K562 (cell line): ENCODE data around the gene TCFL5. TPM values are rescaled to one million over a fixed set of nuclear protein-coding genes. Genes with fewer than 3 reads are reported as not detected.
A peak's percentile ranks its signal among the peaks of the same experiment; 100 is the strongest.

Experiments used
- ATAC-seq: fragments of 200-7000 bp; cut with Tn5 transposase; 3 replicates; pipeline ENCODE4 v1.9.1; 2020; ENCODE audit warnings: moderate library complexity
- BruUV-seq: library from RNA; stranded (reverse); fragments of 400-500 nt; replicated peaks from 2 replicates; lab custom pipeline; 2021; lab: Mats Ljungman, UMichigan
- CTCF ChIA-PET: fragments of 300-600 bp; formaldehyde crosslinking; extraction: SDS; loops from one replicate; lab custom pipeline; 2021; ENCODE audit warnings: low intra/inter-chr PET ratio; lab: Yijun Ruan, JAX
- POLR2A ChIA-PET: fragments of 300-600, 350-650 bp; sonication (Branson Sonifier 250); formaldehyde crosslinking; extraction: SDS; loops from one replicate; lab custom pipeline; 2021; ENCODE audit warnings: antibody characterized with exemption, inconsistent platforms; lab: Yijun Ruan, JAX
- DNase-seq, 4 experiments: peaks; one replicate each; pipeline versions ENCODE4 v3.0.0 to v3.0.0-alpha.2; 2011 to 2018; ENCODE audit warnings: low spot score in 3 of 4, mixed read lengths in 3 of 4; ENCODE audit errors: extremely low read depth in 1 of 4
- FAIRE-seq: peaks from 2 replicates; lab custom pipeline; 2011; peaks lifted over from hg19 to GRCh38; lab: Jason Lieb, UNC
- H2AFZ ChIP-seq: 2 replicates; pipeline ENCODE4 v1.6.0; 2011; ENCODE audit warnings: low read depth, low read length, control low read depth, inconsistent platforms
- H3K27ac ChIP-seq: fragments of 200-600 bp; 3 replicates; pipeline ENCODE4 v1.8.0; 2011; ENCODE audit warnings: low read depth, mild to moderate bottlenecking, control low read depth, inconsistent platforms, low read length, moderate library complexity, mixed read lengths; ENCODE audit errors: extremely low read depth
- H3K27me3 ChIP-seq, 2 experiments: fragments of 300-600 bp in 1 of 2; 2 replicates in 1 of 2; 3 replicates in 1 of 2; pipeline versions ENCODE4 v1.6.0 to v1.8.0; 2011; ENCODE audit warnings: inconsistent platforms in 2 of 2, low read length in 2 of 2, mild to moderate bottlenecking in 1 of 2, mixed read lengths in 1 of 2, moderate library complexity in 1 of 2; ENCODE audit not compliant: control insufficient read depth in 2 of 2, insufficient read depth in 2 of 2
- H3K36me3 ChIP-seq: fragments of 300-600 bp; 3 replicates; pipeline ENCODE4 v1.8.0; 2011; ENCODE audit warnings: mild to moderate bottlenecking, low read length, inconsistent platforms; ENCODE audit not compliant: control insufficient read depth, insufficient read depth
- H3K4me1 ChIP-seq, 2 experiments: fragments of 200-600 bp in 1 of 2; replicated peaks in 1 of 2; 2 replicates in 1 of 2; 3 replicates in 1 of 2; pipeline versions ENCODE4 v1.5.1 to v1.8.0; 2011; ENCODE audit warnings: inconsistent platforms in 2 of 2, low read length in 2 of 2, mild to moderate bottlenecking in 1 of 2, mixed read lengths in 1 of 2, moderate library complexity in 1 of 2; ENCODE audit not compliant: control insufficient read depth in 2 of 2, insufficient read depth in 2 of 2
- H3K4me2 ChIP-seq: 2 replicates; pipeline ENCODE4 v1.6.1; 2011; ENCODE audit warnings: low read length, control low read depth, inconsistent platforms, mixed read lengths; ENCODE audit not compliant: insufficient read depth
- H3K4me3 ChIP-seq: fragments of 200-600 bp; sonication (generic), shearing (Covaris generic); 2 replicates; pipeline ENCODE4 v1.5.1; 2016; ENCODE audit warnings: control low read depth, inconsistent platforms
- H3K79me2 ChIP-seq: fragments of 200-600 bp; 3 replicates; pipeline ENCODE4 v1.8.0; 2011; ENCODE audit warnings: low read length, inconsistent platforms; ENCODE audit not compliant: control insufficient read depth, insufficient read depth
- H3K9ac ChIP-seq, 2 experiments: 2 replicates each; pipeline versions ENCODE4 v1.6.0 to v1.6.1; 2011; ENCODE audit warnings: low read depth in 2 of 2, low read length in 2 of 2, control low read depth in 1 of 2, inconsistent platforms in 1 of 2, mild to moderate bottlenecking in 1 of 2, mixed read lengths in 1 of 2; ENCODE audit not compliant: insufficient read depth in 1 of 2
- H3K9me1 ChIP-seq: one replicate; pipeline ENCODE4 v1.6.0; 2011; ENCODE audit warnings: inconsistent platforms, mild to moderate bottlenecking, low read length, moderate library complexity; ENCODE audit not compliant: control insufficient read depth, insufficient read depth
- H3K9me3 ChIP-seq: replicated peaks from 2 replicates; pipeline ENCODE4 v1.5.1; 2011; ENCODE audit warnings: low read depth, low read length, inconsistent platforms; ENCODE audit not compliant: control insufficient read depth, insufficient read depth
- H4K20me1 ChIP-seq: replicated peaks from 2 replicates; pipeline ENCODE4 v1.6.1; 2011; ENCODE audit warnings: low read length, inconsistent platforms, mixed read lengths; ENCODE audit not compliant: control insufficient read depth, insufficient read depth
- CCNT2 ChIP-seq: IDR thresholded peaks from 2 replicates; pipeline ENCODE4 v1.6.1; 2011; ENCODE audit warnings: borderline replicate concordance, low read depth, mild to moderate bottlenecking, moderate library complexity, mixed read lengths, low read length; ENCODE audit not compliant: insufficient read length; ENCODE audit errors: extremely low read depth
- ETV1 ChIP-seq: fragments of 450-650 bp; conservative IDR thresholded peaks from 2 replicates; pipeline ENCODE4 v1.6.1; 2016; ENCODE audit warnings: missing genetic modification characterization, control low read depth, low read depth, missing compliant biosample characterization
- FOXM1 ChIP-seq, 2 experiments: fragments of 450-650 bp in 1 of 2; sonication (generic) in 1 of 2; formaldehyde crosslinking in 1 of 2; IDR thresholded peaks; 2 replicates each; pipeline versions ENCODE4 v1.6.1 to v1.9.0; 2017 to 2022; ENCODE audit warnings: low read depth in 2 of 2, mild to moderate bottlenecking in 2 of 2, missing genetic modification reagents in 1 of 2, moderate library complexity in 1 of 2
- HDAC8 ChIP-seq: fragments of 450-650 bp; IDR thresholded peaks from 2 replicates; pipeline ENCODE4 v1.6.1; 2016; ENCODE audit warnings: mild to moderate bottlenecking, missing genetic modification characterization, moderate library complexity, missing compliant biosample characterization
- HMGN3 ChIP-seq: IDR thresholded peaks from 2 replicates; pipeline ENCODE4 v1.6.1; 2011; ENCODE audit warnings: borderline replicate concordance, low read depth, mild to moderate bottlenecking, mixed read lengths, low read length; ENCODE audit not compliant: insufficient read length; ENCODE audit errors: extremely low read depth
- LARP7 ChIP-seq: fragments of 450-650 bp; IDR thresholded peaks from 2 replicates; pipeline ENCODE4 v1.6.1; 2016
- POLR2A ChIP-seq: fragments of 450-650 bp; conservative IDR thresholded peaks from 2 replicates; pipeline ENCODE4 v1.6.1; 2016
- POLR2AphosphoS5 ChIP-seq: IDR thresholded peaks from 2 replicates; pipeline ENCODE4 v1.6.1; 2011; ENCODE audit warnings: mild to moderate bottlenecking, low read depth, low read length, moderate library complexity; ENCODE audit not compliant: control insufficient read depth, insufficient read depth
- POLR2G ChIP-seq: fragments of 200-400 bp; formaldehyde crosslinking; IDR thresholded peaks from 2 replicates; pipeline ENCODE4 v1.6.1; 2017; ENCODE audit warnings: low read depth, mild to moderate bottlenecking, antibody characterized with exemption, low read length, moderate library complexity
- RAD21 ChIP-seq, 2 experiments: fragments of 250-450 bp in 1 of 2; fragments of 450-650 bp in 1 of 2; sonication (Bioruptor Pico) in 1 of 2; formaldehyde crosslinking in 1 of 2; IDR thresholded peaks in 1 of 2; conservative IDR thresholded peaks in 1 of 2; 2 replicates each; pipeline versions ENCODE4 v1.4.0 to v1.8.0; 2020 to 2022; ENCODE audit warnings: mild to moderate bottlenecking in 2 of 2, moderate library complexity in 1 of 2
- RBFOX2 ChIP-seq: fragments of 200-400 bp; formaldehyde crosslinking; IDR thresholded peaks from 2 replicates; pipeline ENCODE4 v1.6.1; 2017; ENCODE audit warnings: low read depth, mild to moderate bottlenecking, low read length, moderate library complexity
- TFAP4 ChIP-seq: sonication (generic); formaldehyde crosslinking; IDR thresholded peaks from 2 replicates; pipeline ENCODE4 v1.8.0; 2022; ENCODE audit warnings: missing genetic modification reagents, mild to moderate bottlenecking, moderate library complexity, borderline replicate concordance
- ZBTB8A ChIP-seq: fragments of 450-650 bp; IDR thresholded peaks from 2 replicates; pipeline ENCODE4 v1.6.1; 2018; ENCODE audit warnings: mild to moderate bottlenecking, moderate library complexity; ENCODE audit not compliant: partially characterized antibody
- ZNF175 ChIP-seq: fragments of 200-800 bp; sonication (Bioruptor generic); IDR thresholded peaks from 2 replicates; pipeline ENCODE4 v1.6.1; 2016; ENCODE audit warnings: low read depth, mild to moderate bottlenecking, missing genetic modification characterization, missing compliant biosample characterization
- ZNF668 ChIP-seq: fragments of 250-450 bp; sonication (Bioruptor Pico); IDR thresholded peaks from 2 replicates; pipeline ENCODE4 v1.8.0; 2022; ENCODE audit warnings: mild to moderate bottlenecking, inconsistent platforms
- WGBS: fragments of 100-300 bp; shearing (Covaris generic); methylation state at CpG from one replicate; pipeline ENCODE4 v1.1.6; 2016; ENCODE audit warnings: low coverage, mixed read lengths; ENCODE audit not compliant: insufficient coverage; ENCODE audit errors: missing lambda C conversion rate; 5-methylcytosine and 5-hydroxymethylcytosine counted together
- in situ Hi-C: fragments of 300-500 bp; cut with MboI; formaldehyde crosslinking; loops from 4 replicates; pipeline ENCODE4 v1.15.0; 2018; ENCODE audit warnings: inconsistent platforms, mixed read lengths
- intact Hi-C: fragments of 100-400 bp; cut with micrococcal nuclease; formaldehyde crosslinking; loops from 2 replicates; pipeline ENCODE4 v1.14.2; 2022
- polyA plus RNA-seq, 8 experiments: library from polyadenylated mRNA; depleted of rRNA in 4 of 8; stranded (reverse) in 5 of 8; unstranded in 3 of 8; fragments of >200 nt; fragmentation: Nextera tagmentation in 2 of 8; fragmentation: Illumina TruSeq in 1 of 8; extraction: Ambion mirVana in 2 of 8; extraction: Trizol in 1 of 8; gene quantifications; 2 replicates each; pipeline versions ENCODE4 v1.2.1 to v1.2.3, GENCODE V29; 2011 to 2014; ENCODE audit warnings: inconsistent platforms in 1 of 8, missing spikeins in 1 of 8
- total RNA-seq, 7 experiments: library from RNA; depleted of rRNA in 6 of 7; stranded (reverse); fragments of >200 nt in 6 of 7; fragmentation: Illumina TruSeq in 2 of 7; extraction: Trizol in 2 of 7; gene quantifications; 2 replicates each; pipeline versions ENCODE4 v1.2.1 to v1.2.3, GENCODE V29; 2011 to 2021; ENCODE audit warnings: low replicate concordance in 1 of 7
- TF ChIP-seq, protein P1 (sequence below): fragments of 450-650 bp; IDR thresholded peaks from 2 replicates; pipeline ENCODE4 v1.6.1; 2016
- TF ChIP-seq, protein P2 (sequence below): fragments of 250-450 bp; sonication (Bioruptor Pico); IDR thresholded peaks from 2 replicates; pipeline ENCODE4 v1.8.0; 2021; ENCODE audit warnings: moderate library complexity, mild to moderate bottlenecking, inconsistent platforms

The TCFL5 gene
- total and polyA plus RNA-seq, 9 of the 15 experiments (the other 6 are each of a cell fraction or from before 2014, with no cell fraction given), result 1.00 to 12.6 (median 9.1) TPM

DNA sequence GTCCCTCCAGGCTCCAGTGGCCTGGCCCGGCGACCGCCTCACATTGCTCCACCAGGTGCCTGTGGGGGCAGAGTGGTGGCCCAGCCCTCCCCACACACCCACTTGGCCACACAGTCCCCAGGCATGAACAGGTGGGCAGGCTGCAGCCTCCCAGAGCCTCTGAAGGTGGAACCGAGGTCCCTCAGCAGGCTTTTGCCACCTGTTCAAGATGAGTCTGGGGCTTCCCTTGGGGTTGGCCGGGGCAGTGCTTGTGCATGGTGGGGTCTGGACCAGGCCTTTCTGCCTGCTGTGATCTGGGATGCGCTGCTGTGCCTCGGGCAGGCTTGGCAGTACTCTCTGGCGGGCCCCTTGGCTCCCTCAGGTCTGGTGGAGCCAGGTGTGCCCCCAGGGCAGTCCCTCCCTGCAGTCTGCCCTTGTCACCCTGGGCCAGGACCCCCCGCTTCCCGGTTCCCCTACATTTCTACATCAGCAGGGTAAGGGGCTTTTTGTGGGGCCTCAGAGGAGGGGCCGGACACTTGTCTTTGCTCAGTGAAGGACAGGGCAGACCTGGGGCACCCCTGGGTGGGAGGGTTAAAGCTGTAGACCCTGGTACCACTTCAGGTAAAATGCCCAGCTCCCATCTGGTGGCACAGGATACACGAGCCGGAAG is 47.4 kb downstream of the TCFL5 start:
- POLR2A ChIA-PET, result interaction anchor here (1.0 to 1.1 kb wide), 2 partner anchors 73 to 180 kb away, joined by 3 read pairs; no protein-coding TSS in a partner anchor
- peaks cover 6% of the 10 kb centered on the region for H4K20me1 ChIP-seq
- TF ChIP-seq FOXM1 (IDR thresholded peaks at IDR 0.05; ENCODE audit: low read depth) (no peak), FOXM1 (CRISPR knock-in tag; IDR thresholded peaks at IDR 0.05; ENCODE audit: low read depth) (no peak), ZBTB8A (no peak), HDAC8 (tag) (no peak), RAD21 (CRISPR knock-in tag; conservative IDR thresholded peaks at IDR 0.05 in 1 of 2, IDR thresholded peaks at IDR 0.05 in 1 of 2) (no peak), CCNT2 (peak; percentile 6), HMGN3 (peak; percentile 52), POLR2A (0 out of 2 replicates have a peak, but pooled peaks have one; percentile 21), RBFOX2 (peak; percentile 55), POLR2AphosphoS5 (0 out of 2 replicates have a peak, but pooled peaks have one; percentile 4), LARP7 (no peak), ZNF668 (CRISPR knock-in tag) (no peak), ZNF175 (CRISPR knock-in tag) (no peak), POLR2G (peak; percentile 73), TFAP4 (CRISPR knock-in tag) (peak; percentile 22; the same call in 1 of the 2 replicates), ETV1 (tag) (no peak)
- TF ChIP-seq, protein P1, sequence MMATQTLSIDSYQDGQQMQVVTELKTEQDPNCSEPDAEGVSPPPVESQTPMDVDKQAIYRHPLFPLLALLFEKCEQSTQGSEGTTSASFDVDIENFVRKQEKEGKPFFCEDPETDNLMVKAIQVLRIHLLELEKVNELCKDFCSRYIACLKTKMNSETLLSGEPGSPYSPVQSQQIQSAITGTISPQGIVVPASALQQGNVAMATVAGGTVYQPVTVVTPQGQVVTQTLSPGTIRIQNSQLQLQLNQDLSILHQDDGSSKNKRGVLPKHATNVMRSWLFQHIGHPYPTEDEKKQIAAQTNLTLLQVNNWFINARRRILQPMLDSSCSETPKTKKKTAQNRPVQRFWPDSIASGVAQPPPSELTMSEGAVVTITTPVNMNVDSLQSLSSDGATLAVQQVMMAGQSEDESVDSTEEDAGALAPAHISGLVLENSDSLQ, result no peak
- TF ChIP-seq, protein P2, sequence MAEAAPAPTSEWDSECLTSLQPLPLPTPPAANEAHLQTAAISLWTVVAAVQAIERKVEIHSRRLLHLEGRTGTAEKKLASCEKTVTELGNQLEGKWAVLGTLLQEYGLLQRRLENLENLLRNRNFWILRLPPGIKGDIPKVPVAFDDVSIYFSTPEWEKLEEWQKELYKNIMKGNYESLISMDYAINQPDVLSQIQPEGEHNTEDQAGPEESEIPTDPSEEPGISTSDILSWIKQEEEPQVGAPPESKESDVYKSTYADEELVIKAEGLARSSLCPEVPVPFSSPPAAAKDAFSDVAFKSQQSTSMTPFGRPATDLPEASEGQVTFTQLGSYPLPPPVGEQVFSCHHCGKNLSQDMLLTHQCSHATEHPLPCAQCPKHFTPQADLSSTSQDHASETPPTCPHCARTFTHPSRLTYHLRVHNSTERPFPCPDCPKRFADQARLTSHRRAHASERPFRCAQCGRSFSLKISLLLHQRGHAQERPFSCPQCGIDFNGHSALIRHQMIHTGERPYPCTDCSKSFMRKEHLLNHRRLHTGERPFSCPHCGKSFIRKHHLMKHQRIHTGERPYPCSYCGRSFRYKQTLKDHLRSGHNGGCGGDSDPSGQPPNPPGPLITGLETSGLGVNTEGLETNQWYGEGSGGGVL, result no peak

More for the DNA sequence above, 47.4 kb downstream of the TCFL5 start:
- ATAC-seq (peak; percentile 10; the same call in 2 of the 3 replicates), FAIRE-seq (no peak), DNase-seq (no peak)
- CTCF ChIA-PET, result no interaction called here
- in situ Hi-C loops, result no loop called here
- intact Hi-C loops, result no loop called here
- BruUV-seq, result no TSS peak
- H2AFZ ChIP-seq, result no peak overlapping the region
- H3K27me3 ChIP-seq, result peaks cover 0 to 10% of the 10 kb centered on the region in 2 experiments; a peak in 3 of 5 replicates
- WGBS, result 77% methylated on average over 11 of the region's 13 CpGs
- H3K4me3 ChIP-seq, result no peak overlapping the region
- H3K4me1 ChIP-seq, result peaks cover 3 to 81% of the 10 kb centered on the region in 2 experiments; a peak in 3 of 5 replicates
- no peaks in the 10 kb centered on the region for H3K9me1 ChIP-seq
- H3K9me3 ChIP-seq, result no peaks in the 10 kb centered on the region
- H3K4me2 ChIP-seq, result no peak overlapping the region
- peaks cover 35% of the 10 kb centered on the region; the same call in 2 of the 3 replicates for H3K36me3 ChIP-seq
- H3K9ac ChIP-seq, result no peak overlapping the region; a peak in 1 of 4 replicates
- H3K27ac ChIP-seq, result no peak overlapping the region
- no peaks in the 10 kb centered on the region for H3K79me2 ChIP-seq
